Spleen (tissue), 7 donors: ENCODE results near the gene MYO1D.
"Not testable (repeated sequence)": the region's sequence is repeated elsewhere in the genome, so short reads cannot be mapped to it uniquely, and the experiment has no call there.

Experiments used
- CTCF ChIP-seq, 11 experiments: fragments of 200-600 bp in 7 of 11; fragments of 450-650 bp in 4 of 11; sonication (generic) in 4 of 11; IDR thresholded peaks in 8 of 11; conservative IDR thresholded peaks in 3 of 11; 1 replicate in 7 of 11; 2 replicates in 4 of 11; pipeline versions ENCODE4 v1.4.0 to v1.8.0; 2016 to 2021; ENCODE audit warnings: antibody characterized with exemption in 11 of 11, inconsistent platforms in 4 of 11, mild to moderate bottlenecking in 1 of 11
- POLR2A ChIP-seq, 3 donors: fragments of 450-650 bp; IDR thresholded peaks; one replicate each; pipeline ENCODE4 v1.5.1; 2017; ENCODE audit warnings: antibody characterized with exemption in 3 of 3, mild to moderate bottlenecking in 1 of 3
- POLR2AphosphoS5 ChIP-seq, 3 donors: sonication (generic); formaldehyde crosslinking; IDR thresholded peaks; one replicate each; pipeline ENCODE4 v1.5.1; 2017; ENCODE audit warnings: antibody characterized with exemption in 3 of 3
- donor health status: DM: no; HTN: no; CAD: no; lungs with moderate emphysema.
- donor health status: DM: no; HTN: no; CAD: no.
- donor health status: DM: no; HTN: no; CAD: no.

DNA sequence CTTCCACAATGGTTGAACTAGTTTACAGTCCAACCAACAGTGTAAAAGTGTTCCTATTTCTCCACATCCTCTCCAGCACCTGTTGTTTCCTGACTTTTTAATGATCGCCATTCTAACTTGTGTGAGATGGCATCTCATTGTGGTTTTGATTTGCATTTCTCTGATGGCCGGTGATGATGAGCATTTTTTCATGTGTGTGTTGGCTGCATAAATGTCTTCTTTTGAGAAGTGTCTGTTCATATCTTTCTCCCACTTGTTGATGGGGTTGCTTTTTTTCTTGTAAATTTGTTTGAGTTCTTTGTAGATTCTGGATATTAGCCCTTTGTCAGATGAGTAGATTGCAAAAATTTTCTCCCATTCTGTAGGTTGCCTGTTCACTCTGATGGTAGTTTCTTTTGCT lies 235.4 kb downstream of the MYO1D start:
- not testable (repeated sequence) for TF ChIP-seq CTCF (IDR thresholded peaks at IDR 0.05 in 8 of 11, conservative IDR thresholded peaks at IDR 0.05 in 3 of 11); POLR2A (IDR thresholded peaks at IDR 0.05); POLR2AphosphoS5 (IDR thresholded peaks at IDR 0.05)
